Hippocampal formation (tissue), 2 donors: ENCODE measurements around the gene CFAP206.
"Not testable (repeated sequence)": the region's sequence is repeated elsewhere in the genome, so short reads cannot be mapped to it uniquely, and the experiment has no call there.

ENCODE experiments used
- DNase-seq, 2 donors: peaks; one replicate each; lab custom pipeline; 2025; lab: John Stamatoyannopoulos, UW

The CFAP206 gene

DNA sequence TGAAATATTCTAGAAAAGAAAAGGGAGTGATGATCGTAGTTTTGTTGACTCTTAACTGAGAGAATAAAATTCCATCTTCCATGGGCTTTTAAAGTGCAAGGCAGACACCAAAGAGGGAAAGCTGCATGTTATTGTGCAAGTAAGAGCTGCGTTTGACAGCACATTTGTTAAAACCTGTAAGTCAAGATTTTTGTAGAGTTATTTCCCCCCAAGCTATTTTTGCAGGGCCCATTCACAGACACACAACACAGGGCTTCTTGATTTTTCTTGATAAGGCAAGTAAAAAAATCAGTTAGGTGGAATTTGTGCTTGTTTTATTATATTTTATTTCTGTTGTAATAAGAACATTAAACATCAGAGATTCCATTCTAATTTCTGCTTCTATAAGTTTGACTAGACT, 13.8 kb downstream of the CFAP206 start:
- no peak for DNase-seq

DNA sequence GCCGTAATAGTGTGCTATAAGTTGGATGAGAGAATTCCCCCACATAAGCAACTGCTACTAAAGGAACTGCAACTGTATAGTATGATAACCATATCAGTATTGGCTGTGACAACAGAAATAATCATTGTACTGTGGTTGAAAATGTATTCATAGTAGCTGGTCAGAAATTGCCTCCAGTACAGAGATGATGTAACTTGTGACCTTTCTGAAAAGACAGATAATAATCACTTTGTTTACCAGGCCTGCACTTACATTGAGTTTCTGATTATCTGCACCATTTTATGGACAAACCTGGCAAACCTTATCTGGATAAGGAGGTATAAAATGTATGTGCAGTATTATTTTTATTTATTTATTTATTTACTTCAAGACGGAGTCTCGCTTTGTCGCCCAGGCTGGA, 19.0 kb downstream of the CFAP206 start:
- no peak for DNase-seq

DNA sequence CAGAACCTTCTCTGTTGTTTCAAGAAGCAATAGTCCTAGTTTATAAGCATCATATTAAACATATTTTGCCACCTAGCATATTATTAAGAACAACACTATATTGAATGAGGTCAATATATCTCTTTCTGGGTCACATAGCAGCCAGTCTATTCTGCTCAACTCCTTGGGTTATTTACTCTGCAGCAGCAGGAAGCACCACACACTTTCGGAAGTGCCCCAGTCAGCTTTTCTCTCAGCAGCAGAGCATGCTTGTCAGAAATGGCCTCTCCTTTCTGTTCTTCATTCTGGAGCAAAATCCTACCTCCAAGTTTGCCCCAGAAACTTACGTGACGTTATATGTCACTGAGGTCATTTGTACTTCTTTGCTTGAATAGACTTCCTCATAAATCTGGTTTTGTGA, 22.7 kb downstream of the CFAP206 start:
- no peak for DNase-seq

DNA sequence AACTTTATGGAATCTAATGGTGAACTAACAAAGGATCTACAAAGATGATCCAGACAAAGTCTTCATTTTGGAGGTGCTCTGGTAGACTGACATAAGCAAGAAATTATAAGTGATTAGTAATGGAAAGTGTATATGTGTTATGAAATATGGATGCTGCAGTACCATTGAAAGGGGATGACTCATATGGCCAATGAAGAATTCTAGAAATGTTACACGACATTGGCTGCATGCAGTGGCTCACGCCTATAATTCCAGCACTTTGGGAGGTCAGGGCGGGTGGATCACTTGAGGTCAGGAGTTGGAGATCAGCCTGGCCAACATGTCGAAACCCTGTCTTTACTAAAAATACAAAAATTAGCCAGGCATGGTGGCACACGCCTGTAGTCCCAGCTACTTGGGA, 23.5 kb downstream of the CFAP206 start:
- DNase-seq, result no peak

DNA sequence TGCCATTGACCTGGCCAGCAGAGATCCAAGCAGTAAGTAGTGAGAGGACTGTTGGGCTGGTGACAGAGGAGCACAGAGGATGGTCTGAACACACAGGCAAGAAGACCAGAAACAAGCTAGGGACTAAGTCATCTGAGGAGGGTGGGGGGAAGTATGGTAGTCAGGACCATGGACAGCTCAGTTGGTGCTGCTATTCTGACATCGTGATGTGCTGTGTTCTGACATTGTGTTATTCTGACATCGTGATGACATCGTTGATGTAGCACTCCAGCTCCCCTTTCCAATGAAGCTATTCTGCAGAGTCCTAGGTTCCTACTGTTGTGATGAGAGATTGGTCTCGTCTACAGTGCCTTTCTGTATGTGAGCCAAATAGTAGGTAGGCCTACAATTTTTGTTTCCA, 28.7 kb downstream of the CFAP206 start:
- no peak for DNase-seq

DNA sequence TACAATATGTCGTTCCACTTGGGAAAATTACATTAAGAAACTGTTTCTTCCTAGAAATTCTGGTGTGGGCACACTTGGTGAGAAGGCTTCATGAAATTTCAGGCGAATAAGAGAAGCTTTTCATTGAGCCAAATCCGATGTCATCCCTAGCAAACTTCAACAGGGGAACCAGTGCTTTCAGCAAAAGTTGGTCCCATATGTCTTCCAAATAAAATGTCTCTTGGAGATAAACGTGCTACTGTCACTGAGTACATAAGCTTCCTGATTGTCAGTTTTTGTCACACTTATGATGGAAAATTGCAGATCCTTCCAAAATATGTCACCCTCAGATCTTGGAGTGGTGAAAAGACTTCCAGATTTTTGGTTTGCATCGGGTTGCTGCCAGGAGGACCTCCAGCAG, 33.9 kb downstream of the CFAP206 start:
- DNase-seq, result no peak

DNA sequence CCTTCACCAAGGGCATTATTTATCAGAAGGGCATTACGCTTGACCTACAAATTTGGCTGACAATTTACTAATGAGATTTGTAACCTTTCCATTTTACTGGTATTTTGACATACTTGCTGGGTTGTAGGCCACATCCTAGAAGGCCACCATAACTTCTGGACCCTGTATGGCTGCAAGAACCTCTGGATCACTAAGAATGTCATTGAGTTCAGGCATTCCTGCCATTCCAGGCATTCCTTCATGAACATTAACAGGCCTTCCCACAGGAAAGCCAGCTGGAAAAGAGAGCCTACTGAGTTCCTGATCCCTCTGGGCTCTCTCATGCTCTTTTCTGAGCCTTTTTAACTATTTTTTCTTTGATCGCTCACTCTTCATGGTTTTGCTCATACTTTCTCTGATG, 36.6 kb downstream of the CFAP206 start:
- DNase-seq, result no peak

DNA sequence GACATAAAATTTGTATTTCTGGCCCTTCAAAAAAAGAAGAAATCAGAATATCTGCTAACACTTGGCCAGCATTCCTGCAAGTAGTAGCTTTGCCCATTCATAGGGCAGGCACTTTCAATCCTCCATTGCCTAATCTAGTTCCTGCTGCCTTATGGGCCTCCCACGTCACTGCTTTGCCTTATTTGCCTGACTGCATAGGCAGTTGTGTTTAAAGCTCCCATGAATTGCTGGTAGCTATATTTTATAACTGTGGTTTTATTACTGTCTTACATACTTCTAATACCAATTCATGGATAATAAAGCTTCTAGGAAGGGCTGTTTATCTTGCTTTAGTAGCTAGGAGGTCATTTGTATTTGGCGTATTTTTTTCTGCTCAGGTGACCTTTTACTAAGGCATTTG, 57.3 kb downstream of the CFAP206 start:
- no peak for DNase-seq

DNA sequence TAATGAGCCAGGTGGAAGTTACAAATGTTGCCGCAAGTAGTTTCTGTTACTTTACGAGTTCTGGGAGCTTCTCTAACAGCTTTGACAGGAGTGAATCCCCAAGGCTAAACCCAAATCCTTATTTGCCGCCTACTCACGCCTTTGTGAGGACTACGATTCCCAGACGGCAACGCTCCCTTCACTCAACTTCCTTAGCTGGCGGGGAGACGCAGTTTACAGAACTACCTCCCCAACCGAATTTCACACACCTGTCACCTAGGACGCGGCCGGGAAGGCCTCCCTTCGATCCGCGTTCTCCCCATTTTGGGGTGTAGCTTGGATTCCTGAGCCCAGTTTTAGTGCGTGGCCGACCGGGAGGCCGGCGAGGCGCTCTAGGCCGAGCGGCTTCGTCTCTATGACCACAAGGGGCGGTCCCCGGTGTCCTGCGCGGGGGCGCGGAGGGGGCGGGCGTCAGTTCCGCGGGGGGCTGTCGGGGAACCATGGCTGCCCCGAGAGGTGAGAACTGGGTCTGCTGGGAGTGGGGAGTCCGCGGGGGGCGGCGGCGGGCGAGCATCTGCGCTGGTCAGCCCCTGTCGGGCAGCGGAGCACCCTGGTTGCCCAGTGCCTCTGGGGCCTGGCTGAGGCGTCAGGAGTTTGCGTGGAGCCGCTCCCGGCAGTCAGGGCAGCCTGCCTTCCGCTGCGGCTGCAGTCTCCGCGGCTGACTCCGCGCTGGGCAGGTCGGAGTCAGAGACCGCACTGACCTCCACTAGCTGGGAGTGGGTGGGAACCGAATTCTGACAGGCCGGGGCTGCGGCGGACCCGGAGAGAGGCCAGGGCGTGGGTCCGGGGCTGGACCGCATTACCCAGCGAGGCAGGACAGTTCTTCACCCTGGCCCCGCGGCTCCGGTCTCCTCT, 65.0 kb downstream of the CFAP206 start, which contains the start of gene SLC35A1:
SLC35A1 (plus strand) TSS at position 450 of the 894 bp plus-strand sequence; CDS start at position 480, 30 bp downstream.
- peak; percentile 84 to 89 for DNase-seq

DNA sequence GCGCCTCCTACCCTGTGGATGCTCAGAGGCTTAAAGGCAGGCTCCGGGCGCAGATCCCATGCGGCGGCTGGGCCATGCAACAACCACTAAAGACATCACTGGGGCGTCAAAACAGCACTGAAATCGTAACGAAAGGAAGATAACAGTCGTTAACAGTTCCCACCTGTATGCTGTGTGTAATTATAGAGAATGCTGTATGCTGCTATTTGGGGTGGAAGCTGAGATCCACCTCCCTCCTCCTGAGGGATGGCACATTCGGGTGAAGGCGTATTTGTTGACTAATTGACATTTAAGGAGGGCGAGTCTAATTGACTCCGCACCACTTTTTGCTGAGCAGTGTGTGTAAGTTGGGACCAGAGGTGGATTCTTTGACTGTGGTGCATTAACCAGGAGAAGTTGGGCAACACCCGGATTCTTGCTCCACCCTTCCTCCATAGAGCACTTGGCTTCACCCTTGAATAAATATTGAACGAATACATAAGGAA, 65.7 kb downstream of the CFAP206 start:
- peak in 1 of 2 donors; percentile 49 for DNase-seq

DNA sequence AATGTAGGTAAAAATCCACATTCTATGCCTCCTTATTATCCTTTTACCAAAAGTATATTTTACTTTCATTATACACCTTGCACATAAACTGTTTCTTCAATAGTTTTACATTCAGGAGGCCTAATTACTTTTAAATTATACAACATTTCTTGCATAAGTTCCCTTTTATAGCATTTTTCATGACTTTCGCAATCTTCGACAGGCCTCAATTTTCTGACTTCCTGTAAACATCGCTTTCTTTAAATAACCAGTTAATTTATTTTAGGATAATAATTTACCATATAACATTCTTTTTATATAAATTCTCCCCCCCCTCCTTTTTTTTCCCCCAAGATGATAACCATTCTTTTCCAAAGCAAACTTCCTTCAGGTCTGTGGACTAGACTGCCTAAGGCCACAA, 74.2 kb downstream of the CFAP206 start:
- no peak for DNase-seq

DNA sequence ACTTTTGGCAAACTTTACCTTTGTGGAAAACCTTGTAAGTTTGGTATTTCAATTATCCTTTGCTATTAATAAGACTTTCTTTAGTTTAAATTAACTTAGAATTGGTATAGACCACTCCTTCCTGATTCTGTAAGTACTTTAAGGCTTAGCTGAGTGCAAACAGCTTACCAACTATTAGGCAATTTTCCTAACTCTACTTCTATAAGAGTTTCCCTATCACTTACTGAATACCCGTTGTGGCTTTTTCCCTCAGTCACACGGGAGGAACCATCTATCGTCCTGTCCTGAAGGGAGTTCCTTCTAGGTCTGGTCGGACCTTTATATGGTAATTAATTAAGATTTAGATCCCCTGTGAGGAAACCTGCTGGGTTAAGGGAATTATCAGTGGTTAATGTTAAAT, 74.6 kb downstream of the CFAP206 start:
- no peak for DNase-seq

DNA sequence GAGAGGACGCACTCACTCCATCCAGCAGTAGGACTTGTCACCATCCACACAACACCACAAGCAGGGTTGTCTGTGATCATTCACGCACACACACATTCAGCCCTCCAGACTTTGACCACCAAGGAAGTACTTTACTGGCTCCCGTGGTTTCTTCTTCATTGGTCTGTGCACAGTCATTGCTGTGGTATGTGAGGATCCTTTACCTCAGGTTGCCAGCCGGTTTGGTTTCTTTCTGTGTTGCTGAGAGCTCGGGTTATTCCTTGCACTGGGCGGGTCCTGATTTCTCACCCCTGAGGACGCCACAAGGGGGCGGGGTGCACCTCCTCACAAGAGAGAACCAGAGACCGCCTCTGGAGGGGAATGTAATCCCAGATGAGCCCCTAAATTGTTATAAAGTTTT, 76.2 kb downstream of the CFAP206 start:
- DNase-seq, result no peak

DNA sequence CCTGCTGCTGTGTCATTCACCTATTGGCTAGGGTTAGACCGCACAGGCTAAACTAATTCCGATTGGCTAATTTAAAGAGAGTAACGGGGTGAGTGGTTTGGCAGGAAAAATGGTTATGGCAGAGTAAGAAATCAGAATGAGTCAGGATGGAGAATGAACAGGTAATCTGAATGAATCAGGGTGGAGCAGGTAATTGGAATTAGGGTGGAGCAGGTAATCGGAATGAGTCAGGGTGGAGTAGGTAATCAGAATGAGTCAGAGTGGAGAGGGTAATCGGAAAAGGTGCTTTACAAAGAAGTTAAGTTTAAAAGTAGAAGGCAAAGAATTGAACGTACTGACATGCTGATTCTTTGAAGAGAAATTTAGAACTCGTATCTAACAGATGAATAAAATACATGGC, 76.7 kb downstream of the CFAP206 start:
- no peak for DNase-seq

DNA sequence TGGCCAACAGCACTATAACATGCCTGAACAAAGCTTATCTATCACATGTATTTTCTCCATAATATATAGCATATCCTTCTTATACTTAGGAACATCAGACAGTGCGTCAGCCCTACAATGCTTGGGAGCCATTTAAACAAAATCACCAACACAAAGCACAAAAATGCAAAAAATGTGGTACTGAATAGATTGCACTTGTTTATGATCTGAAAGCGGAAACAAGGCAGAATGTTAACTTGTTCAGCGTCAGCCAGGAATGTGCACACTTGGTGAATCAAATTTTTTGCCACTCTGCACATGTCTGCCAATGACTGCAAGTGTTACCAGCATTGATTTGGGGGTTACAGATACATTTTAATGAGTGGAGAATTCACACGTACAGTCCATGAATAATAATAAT, 79.8 kb downstream of the CFAP206 start:
- no peak for DNase-seq

DNA sequence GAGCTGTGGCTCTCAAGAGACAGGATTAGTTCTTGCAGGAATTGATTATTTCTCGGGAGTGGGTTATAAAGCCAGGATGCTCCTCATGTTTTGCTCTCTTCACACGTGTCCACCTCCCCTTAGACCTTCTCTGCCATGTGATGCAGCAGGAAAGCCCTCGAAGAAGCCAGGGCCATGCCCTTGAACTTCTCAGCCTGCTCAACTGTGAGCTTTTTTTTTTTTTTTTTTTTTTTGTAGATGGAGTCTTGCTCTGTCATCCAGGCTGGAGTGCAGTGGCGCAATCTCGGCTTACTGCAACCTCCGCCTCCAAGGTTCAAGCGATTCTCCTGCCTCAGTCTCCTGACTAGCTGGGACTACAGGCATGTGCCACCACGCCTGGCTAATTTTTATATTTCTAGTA, 81.6 kb downstream of the CFAP206 start:
- DNase-seq, result not testable (repeated sequence)

DNA sequence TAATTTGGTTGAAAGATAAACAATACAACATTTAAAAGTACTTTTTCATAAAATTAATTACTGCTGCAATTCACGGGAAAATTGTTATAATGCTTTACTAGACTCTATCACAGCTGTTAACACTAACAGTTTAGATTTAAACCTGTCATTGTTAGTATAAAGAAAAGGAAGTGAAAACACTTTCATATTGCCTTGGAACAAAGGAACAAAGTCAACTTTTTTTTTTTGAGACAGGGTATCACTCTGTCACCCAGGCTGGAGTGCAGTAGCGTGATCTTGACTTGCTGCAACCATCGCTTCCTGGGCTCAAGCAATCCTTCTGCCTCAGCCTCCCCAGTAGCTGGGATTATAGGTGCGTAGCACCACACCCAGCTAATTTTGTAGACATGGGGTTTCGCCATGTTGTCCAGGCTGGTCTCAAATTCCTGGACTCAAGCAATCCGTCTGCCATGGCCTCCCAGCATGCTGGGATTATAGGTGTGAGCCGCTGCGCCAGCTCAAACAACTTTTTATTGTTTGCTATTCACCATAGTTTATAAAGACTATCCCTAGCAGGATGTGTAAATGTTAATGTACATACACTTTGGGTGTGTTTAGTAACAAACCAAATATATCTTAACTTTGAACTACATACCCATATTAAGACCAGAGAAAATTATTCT, 87.1 kb downstream of the CFAP206 start:
- no peak for DNase-seq

DNA sequence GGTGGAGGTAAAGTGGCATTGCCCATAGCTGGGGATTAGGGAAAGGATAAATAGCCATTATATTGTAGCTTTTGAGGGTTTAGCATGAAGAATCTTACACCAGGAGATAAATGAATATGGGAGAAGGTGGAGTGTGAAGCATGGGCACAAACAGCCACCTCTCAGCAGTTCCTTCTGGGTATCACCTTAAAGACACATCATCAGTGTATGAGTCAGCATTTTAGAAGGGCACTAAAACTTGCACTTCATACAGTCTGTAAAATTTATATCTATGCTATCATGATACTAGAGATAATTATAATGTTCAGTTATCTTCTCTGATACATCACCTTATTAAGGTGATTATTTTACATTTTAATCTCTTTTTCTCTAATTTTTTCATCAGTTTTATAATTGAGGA, 90.3 kb downstream of the CFAP206 start:
- DNase-seq, result no peak

DNA sequence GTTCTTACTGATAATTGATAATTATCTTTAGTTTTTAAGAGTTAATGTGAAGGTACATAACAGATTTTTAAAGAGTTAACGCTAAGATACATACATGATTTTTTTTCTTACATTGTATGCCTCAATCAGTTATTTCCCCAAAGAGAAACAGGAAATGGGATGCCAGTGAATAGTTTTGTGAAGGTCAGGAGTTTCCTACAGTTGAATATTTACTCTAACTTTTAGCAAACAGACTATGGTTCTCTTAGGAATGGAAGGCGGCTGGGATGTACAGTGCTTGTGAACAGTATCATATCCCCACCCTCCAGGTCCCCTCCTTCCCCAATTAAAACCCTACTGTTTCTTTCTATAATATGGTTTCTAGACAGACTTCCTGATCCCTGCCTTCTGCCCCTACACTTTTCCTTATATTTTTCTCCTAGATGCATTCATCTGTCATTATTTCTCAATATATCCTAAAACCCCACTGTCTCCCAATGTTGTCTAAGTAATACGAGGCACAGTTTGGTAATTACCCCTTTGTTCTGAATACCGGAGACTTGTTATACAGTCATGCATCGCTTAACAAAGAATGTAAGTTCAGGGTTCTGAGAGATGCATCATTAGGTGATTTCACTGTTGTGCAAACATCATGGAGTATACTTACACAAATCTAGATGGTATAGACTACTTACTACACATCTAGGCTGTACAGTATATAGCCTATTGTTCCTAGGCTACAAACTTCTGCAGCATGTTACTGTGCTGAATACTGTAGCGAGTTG, 94.2 kb downstream of the CFAP206 start:
- DNase-seq, result no peak

DNA sequence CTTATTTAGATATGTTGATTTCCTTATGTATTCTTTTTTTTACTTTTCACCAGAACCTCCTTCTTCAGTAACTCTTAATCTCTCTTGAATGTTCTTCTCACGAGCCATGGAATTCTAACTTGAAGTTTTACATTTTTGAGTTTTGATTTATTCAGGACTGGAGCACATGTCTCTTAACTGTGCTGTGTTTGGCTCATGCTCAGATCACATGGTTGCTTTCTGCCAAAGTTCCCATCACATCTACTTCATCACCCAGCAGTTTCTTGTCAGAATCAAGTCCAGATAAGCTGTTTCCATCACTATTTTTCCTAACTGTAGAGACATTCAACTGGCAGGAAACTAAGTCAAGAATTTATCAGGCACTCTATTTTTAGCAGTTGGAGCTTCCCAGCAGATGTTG, 96.7 kb downstream of the CFAP206 start:
- DNase-seq, result no peak
